ENCODE data around the gene CD36.

CD36 gene

GRCh38 chr7:80671744-80672143 is 33.3 kb downstream of the CD36 start:
- no peak for DNase-seq (ENCODE audit: extremely low read depth, low read depth)
- TF ChIP-seq, protein P1, sequence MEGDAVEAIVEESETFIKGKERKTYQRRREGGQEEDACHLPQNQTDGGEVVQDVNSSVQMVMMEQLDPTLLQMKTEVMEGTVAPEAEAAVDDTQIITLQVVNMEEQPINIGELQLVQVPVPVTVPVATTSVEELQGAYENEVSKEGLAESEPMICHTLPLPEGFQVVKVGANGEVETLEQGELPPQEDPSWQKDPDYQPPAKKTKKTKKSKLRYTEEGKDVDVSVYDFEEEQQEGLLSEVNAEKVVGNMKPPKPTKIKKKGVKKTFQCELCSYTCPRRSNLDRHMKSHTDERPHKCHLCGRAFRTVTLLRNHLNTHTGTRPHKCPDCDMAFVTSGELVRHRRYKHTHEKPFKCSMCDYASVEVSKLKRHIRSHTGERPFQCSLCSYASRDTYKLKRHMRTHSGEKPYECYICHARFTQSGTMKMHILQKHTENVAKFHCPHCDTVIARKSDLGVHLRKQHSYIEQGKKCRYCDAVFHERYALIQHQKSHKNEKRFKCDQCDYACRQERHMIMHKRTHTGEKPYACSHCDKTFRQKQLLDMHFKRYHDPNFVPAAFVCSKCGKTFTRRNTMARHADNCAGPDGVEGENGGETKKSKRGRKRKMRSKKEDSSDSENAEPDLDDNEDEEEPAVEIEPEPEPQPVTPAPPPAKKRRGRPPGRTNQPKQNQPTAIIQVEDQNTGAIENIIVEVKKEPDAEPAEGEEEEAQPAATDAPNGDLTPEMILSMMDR (IDR thresholded peaks at IDR 0.05; ENCODE audit: low read depth, low read length) = no peak

- DNase-seq (ENCODE audit: extremely low read depth, low read depth) = no peak
- TF ChIP-seq, protein P1 (IDR thresholded peaks at IDR 0.05; ENCODE audit: low read depth, low read length) = no peak
Measured at GRCh38 chr7:80675090-80675489, 36.6 kb downstream of the CD36 start.

DNA sequence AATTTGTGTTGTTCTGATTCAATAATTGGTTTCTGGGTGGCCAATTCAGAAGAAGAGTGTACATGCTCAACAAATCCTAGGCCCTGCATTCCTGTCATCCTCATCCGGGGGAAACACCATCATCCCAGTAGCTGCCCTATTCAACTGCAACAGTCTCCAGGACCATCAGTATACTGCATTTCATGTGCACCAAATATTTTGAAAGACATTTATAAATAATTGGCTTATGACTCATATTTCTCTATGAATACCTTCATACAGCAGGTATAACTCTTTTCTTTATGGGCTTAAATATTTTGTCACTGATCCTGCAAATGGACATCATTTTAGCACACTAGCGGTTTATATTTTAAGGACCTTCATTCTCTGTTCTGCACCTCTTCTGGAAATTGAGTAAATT is 38.0 kb downstream of the CD36 start:
- DNase-seq (ENCODE audit: extremely low read depth, low read depth) = no peak
- TF ChIP-seq, protein P1 (IDR thresholded peaks at IDR 0.05; ENCODE audit: low read depth, low read length) = no peak

DNA sequence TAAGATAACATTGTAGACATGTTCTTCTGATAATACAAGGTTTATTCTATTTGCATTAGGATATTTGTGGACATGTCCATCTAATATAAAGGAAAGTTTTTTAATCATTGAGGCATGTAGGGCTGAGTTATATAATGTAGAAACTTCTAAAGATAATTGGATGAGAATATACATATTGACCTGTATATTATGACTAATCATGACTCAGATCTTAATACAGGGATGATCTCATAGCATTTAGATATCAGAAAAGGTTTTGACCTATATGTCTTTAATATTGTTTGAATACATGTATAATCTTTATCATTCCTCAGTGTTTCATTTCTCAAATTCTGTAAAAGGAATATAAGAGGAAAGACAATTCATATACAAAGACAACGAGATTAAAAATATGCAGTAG is 39.2 kb downstream of the CD36 start:
- DNase-seq (ENCODE audit: extremely low read depth, low read depth) = no peak
- TF ChIP-seq, protein P1 (IDR thresholded peaks at IDR 0.05; ENCODE audit: low read depth, low read length) = no peak

- TF ChIP-seq, protein P1 (IDR thresholded peaks at IDR 0.05; ENCODE audit: low read depth, low read length) = no peak
- no peak for DNase-seq (ENCODE audit: extremely low read depth, low read depth)
Measured at GRCh38 chr7:80678707-80679106, 40.3 kb downstream of the CD36 start.

GRCh38 chr7:80679921-80680907 is 41.8 kb downstream of the CD36 start:
- DNase-seq (ENCODE audit: extremely low read depth, low read depth) = no peak
- TF ChIP-seq, protein P1 (IDR thresholded peaks at IDR 0.05; ENCODE audit: low read depth, low read length) = no peak

- TF ChIP-seq, protein P1 (IDR thresholded peaks at IDR 0.05; ENCODE audit: low read depth, low read length) = peak; percentile 51
- peak; percentile 8 for DNase-seq (ENCODE audit: extremely low read depth, low read depth)
Measured at GRCh38 chr7:80681272-80681885, 42.9 kb downstream of the CD36 start.
